B cell (primary cell): ENCODE results near the gene ARHGEF7.

ENCODE experiments used
- EZH2 ChIP-seq: IDR thresholded peaks from 2 replicates; pipeline ENCODE4 v1.6.1; 2012; ENCODE audit warnings: borderline replicate concordance, low read depth, mild to moderate bottlenecking, moderate library complexity, low read length; ENCODE audit not compliant: insufficient read depth, poor library complexity, severe bottlenecking
- TF ChIP-seq, protein P1 (sequence below): fragments of 200-600 bp; IDR thresholded peaks from one replicate; pipeline ENCODE4 v1.8.0; 2022; ENCODE audit warnings: antibody characterized with exemption, mild to moderate bottlenecking

DNA sequence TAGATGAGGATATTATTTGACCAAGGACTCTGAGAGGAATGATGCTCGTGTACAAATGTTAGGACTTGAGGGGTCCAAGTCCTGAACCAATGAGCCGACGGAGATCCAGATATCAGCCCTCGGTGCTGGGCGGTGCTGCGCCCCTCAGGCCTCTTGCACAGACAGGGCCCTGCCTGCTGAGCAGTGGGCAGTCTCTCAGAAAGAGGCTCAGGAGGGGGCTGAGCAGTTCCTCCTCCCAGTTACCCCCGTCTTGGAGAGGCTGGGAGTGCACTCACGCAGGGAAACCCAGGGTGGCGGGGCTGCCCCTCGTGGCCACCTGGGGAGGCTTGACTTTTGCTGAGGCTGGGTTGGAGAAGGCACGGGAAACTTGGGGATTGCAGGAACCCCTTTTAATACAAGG is 223.7 kb downstream of the ARHGEF7 start:
- TF ChIP-seq, protein P1, sequence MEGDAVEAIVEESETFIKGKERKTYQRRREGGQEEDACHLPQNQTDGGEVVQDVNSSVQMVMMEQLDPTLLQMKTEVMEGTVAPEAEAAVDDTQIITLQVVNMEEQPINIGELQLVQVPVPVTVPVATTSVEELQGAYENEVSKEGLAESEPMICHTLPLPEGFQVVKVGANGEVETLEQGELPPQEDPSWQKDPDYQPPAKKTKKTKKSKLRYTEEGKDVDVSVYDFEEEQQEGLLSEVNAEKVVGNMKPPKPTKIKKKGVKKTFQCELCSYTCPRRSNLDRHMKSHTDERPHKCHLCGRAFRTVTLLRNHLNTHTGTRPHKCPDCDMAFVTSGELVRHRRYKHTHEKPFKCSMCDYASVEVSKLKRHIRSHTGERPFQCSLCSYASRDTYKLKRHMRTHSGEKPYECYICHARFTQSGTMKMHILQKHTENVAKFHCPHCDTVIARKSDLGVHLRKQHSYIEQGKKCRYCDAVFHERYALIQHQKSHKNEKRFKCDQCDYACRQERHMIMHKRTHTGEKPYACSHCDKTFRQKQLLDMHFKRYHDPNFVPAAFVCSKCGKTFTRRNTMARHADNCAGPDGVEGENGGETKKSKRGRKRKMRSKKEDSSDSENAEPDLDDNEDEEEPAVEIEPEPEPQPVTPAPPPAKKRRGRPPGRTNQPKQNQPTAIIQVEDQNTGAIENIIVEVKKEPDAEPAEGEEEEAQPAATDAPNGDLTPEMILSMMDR = no peak
- TF ChIP-seq EZH2 = no peak
